OCI-M2 (cell line): ENCODE results near the gene ARRDC5.
"Not testable (repeated sequence)": the region's sequence is repeated elsewhere in the genome, so short reads cannot be mapped to it uniquely, and the experiment has no call there.

Source experiments
- DNase-seq: peaks from one replicate; lab custom pipeline; 2025; ENCODE audit not compliant: unreplicated experiment; lab: John Stamatoyannopoulos, UW

Gene ARRDC5

DNA sequence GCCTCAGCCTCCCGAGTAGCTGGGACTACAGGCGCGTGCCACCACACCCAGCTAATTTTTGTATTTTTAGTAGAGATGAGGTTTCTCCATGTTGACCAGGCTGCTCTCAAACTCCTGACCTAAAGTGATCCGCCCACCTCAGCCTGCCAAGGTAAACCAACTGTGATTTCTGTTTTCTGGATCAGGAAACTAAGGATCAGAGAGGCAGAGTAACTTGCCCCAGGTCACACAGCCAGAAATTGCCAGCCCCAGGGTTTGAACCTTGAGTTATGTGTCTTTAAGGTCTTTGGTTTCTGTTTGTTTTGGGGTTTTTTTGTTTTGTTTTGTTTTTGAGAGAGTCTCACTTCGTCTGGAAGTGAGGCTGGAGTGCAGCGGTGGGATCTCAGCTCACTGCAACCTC, 31.0 kb downstream of the ARRDC5 start:
- no peak for DNase-seq

DNA sequence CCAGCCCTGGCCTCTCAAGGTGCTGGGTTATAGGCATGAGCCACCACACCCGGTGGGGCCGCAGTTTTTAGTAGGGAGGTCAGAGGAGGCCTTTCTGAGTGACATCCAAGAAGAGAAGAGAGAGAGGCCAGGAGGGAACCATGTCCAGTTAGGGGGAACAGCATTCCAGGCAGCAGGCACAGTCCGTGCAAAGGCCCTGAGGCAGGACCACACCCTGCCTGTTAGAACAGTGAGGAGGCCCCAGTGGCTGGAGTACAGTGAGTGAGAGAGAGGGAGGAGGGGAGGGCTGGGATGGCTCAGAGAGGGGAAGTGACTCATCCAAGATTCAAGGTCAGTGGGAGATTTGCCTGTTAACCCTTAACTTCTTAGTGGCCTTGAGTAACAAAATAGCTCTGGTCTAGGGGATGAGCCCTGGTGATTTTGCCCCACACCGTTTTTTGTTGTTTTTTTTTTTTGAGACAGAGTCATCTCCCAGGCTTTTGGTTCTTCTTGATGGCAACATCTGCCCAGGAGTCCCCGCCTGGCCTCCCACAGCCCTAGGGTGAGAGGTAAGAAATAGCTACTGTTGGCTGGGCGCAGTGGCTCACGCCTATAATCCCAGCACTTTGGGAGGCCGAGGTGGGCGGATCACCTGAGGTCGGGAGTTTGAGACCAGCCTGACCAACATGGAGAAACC, 32.5 kb downstream of the ARRDC5 start:
- peak; percentile 13 for DNase-seq

DNA sequence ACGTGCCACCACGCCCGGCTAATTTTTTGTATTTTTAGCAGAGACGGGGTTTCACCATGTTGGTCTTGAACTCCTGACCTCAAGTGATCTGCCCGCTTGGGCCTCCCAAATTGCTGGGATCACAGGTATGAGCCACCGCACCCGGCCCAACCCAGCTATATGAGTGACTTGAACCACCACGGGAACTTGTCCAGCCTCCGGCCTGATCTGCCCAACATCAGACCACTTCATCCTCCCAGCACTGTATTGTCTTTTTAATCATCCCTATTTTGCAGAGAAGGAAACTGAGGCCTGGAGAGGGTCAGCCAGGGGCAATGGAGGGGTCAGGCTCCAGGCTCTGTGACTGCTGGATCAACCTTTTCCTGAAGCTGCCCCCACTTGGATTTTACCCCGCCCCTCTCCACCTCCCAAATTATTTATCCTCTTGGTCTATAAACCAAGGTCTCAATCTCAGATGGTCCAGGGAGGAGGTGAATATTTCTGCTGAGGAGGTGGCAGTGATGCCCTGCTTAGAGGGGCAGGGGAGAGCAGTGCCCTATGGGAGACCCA, 34.3 kb downstream of the ARRDC5 start:
- no peak for DNase-seq

DNA sequence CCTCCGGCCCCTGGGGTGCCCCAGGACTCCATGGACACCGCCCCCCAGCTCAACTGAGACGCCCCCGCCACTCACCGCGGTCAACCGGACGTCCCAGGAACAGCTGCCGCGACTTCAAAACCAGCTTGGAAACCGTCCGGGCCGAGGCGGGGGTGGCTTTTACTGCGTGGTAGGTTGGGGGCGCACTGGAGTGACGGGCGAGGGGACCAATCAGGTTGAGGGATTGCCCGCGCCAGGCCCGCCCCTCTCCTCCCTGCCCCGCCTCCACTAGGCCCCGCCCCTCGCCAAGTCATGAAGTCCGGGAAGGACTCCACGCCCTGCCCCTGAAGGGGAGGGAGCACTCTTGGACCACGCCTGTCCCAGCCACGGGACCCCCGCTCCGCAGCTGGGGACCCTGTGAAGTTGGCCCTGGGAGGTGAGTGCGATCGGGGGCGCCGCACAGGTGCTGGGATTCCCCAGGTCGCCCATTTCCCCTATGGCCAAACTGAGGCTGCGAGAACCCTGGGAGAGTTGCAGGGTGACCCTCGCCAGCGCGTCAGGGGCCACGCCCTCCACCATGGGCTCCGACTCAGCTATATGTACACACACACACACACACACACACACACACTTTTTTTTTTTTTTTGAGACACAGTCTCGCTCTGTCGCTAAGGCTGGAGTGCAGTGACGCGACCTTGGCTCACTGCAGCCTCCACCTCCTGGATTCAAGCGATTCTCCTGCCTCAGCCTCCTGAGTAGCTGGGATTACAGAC, 35.0 kb downstream of the ARRDC5 start, which contains the start of gene PLIN3:
PLIN3 (minus strand) TSS at position 134 of the 752 bp plus-strand sequence. CDS start 6,273 bp downstream, outside the sequence.
- peak; percentile 51 for DNase-seq

GRCh38 chr19:4866595-4867424, 35.9 kb downstream of the ARRDC5 start:
- DNase-seq: no peak

DNA sequence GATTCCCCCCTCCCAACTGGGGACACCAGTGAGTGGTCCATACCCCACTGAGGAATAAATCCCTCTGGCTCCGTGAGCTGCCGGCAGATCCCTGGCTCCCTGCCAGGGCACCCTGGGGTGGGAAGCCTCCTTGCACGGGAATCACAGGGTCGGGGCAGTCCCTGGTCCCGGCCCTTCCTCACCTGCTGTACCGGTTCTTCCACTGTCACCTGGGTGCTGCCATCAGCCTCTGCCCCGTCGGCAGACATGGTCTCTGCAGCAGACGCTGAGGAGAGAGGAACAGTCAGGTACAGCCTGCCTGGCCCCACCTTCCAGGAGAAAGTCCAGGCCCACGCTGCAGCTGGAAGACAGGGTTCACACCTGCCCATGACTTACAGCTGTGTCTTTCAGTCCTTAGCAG, 41.5 kb downstream of the ARRDC5 start:
- no peak for DNase-seq

- DNase-seq: no peak
Measured at GRCh38 chr19:4859697-4860096, 43.0 kb downstream of the ARRDC5 start.

GRCh38 chr19:4856468-4856867, 46.2 kb downstream of the ARRDC5 start:
- DNase-seq: not testable (repeated sequence)

- DNase-seq: not testable (repeated sequence)
Measured at GRCh38 chr19:4853506-4853905, 49.2 kb downstream of the ARRDC5 start.

DNA sequence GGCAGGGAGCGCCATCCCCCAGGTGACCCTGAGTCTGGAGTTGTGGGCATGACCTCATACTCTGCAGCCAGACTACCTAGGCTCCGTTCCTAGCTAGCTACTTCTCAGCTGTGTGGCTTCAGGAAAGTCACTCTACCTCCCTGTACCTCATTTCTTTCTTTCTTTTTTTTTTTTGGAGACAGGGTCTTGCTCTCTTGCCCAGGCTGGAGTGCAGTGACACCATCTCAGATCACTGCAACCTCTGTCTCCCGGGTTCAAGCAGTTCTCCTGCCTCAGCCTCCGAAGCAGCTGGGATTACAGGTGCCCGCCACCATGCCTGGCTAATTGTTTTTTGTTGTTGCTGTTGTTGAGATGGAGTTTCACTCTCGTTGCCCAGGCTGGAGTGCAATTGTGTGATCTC, 50.2 kb downstream of the ARRDC5 start:
- no peak for DNase-seq

DNA sequence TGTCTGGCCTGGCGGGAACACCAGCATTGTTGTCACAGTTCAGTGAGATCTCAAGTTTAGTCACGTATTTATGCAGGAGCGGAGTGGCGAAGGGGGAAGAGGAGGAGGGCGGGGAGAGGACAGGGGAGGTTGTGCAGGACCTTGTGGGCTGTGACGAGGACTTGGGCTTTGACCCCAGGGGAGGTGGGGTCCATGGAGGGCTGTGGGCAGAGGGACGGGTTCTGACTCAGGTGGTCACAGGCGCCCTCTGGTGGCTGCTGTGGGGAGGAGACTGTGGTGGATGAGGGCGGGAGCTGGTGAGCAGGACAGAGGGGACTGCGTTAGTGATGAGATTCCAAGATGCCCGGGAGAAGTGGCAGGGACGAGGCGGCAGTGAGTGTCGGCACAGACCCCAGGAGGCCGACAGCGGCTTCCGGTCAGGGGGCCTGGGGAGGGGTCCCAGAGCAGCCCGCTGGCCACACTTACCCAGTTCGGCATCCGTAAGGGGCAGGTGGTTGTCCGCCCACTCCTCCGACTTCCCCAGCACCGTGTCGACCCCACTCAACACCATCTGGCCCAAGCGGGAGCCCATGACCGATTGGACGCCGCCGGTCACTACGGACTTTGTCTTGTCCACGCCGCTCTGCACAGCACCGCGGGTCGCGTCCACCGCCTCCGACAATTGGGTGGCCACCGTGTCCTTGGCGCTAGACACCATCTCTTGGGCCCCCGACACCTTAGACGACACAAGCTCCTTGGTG, 51.0 kb downstream of the ARRDC5 start:
- no peak for DNase-seq

DNA sequence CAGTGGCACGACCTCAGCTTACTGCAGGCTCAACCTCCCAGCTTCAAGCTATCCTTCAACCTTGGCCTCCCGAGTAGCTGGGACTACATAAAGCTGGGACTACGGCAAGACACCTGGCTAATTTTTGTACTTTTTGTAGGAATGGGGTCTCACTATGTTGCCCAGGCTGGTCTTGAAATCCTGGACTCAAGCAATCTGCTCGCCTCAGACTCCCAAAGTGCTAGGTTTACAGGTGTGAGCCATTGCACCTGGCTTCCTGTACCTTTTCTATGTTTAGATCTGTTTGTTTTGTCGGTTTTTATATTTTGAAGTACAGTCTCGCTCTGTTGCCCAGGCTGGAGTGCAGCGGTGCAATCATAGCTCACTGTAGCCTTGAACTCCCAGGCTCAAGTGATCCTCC, 53.7 kb downstream of the ARRDC5 start:
- DNase-seq: no peak

DNA sequence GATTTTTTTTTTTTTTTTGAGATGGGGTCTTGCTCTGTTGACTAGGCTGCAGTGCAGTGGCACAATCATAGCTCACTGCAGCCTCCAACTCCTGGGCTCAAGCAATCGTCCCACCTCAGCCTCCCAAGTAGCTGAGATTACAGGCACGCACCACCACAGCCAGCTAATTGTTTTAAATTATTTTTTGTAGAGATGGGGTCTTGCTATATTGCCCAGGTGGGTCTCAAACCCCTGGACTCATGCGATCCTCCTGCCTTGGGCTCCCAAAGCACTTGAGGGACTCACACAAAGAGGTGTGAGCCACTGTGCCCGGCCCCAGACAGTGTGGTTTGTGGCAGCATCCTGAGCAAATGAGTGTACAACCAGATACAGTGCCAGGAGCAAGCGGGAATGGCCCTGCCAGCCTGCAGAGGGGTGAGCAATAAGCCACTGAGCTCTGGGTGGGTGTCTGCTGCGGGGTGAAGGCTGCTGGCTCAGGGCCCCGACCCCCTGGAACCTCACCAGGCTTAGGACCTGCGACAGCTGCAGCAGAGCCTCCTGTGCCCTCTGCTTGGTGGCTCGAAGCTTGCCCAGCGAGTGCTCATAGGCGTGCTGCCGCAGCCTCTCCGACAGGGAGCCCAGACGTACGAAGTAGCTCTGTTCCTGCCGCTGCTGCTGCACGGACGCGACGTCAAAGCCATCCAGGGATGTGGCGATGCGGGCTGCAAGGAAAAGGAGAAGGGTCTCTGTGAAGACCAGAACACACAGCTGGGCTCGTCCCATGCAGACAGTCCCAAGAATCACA, 55.3 kb downstream of the ARRDC5 start:
- DNase-seq: no peak

- not testable (repeated sequence) for DNase-seq
Measured at GRCh38 chr19:4845975-4846374, 56.7 kb downstream of the ARRDC5 start.

DNA sequence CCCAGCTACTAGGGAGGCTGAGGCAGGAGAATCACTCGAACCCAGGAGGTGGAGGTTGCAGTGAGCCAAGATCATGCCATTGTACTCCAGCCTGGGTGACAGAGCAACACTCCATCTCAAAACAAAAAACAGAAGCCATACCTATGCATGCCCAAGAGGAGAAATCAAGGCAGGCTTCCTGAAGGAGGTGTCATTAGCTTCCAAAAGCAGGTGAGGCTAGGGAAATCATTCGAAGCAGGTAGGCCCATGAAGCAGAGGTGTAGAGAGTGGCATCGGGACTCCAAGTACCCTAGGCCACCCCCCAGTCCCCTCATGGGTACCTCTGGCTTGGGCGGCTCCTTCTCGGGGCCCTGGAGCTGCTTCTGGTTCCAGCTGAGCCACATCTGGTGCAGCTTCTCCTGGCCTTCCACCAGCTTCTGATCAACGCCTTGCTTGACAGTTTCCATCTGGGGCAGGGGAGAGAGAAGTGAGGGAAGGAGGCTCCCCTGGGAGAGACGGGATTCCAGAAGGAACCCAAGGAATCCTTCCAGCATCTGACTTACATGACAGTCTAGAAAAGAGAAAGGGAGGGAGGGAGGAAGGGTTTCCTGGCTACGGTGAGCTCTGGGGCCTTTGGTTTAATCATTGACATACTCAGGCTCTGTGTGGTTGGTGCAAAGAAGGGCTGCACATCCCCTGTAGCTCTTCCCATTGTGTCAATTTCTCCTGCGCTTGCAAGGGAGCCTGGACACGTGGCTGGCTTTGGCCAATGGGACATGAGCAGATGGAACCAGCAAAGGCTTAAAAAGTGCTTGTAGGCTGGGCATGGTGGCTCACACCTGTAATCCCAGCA, 58.1 kb downstream of the ARRDC5 start:
- DNase-seq: no peak

DNA sequence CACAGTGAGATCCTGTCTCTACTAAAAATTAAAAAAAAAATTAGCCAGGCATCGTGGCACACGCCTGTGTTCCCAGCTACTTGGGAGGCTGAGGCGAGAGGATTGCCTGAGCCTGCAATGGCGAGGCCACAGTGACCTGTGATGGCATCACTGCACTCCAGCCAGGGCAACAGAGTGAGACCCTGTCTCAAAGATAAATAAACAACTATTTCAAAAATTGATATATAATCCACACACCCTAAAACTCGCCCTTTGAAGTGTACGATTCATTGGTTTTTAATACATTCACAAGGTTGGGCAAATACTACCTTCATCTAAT, 59.1 kb downstream of the ARRDC5 start:
- DNase-seq: no peak
